HG03354 (cell line): Measurements from ENCODE around the gene SMIM14.
"Not testable (repeated sequence)": the region's sequence is repeated elsewhere in the genome, so short reads cannot be mapped to it uniquely, and the experiment has no call there.

Experiments
- ATAC-seq: cut with Tn5 transposase; IDR thresholded peaks from one replicate; pipeline ENCODE4 v1.9.1; 2021; ENCODE audit warnings: mild to moderate bottlenecking; ENCODE audit not compliant: unreplicated experiment, poor library complexity, severe bottlenecking

Gene SMIM14

GRCh38 chr4:39609454-39609931 lies 29.2 kb downstream of the SMIM14 start:
- ATAC-seq, result peak; percentile 95

GRCh38 chr4:39608451-39608850 lies 30.2 kb downstream of the SMIM14 start:
- no peak for ATAC-seq

GRCh38 chr4:39606747-39607146 lies 31.9 kb downstream of the SMIM14 start:
- no peak for ATAC-seq

- ATAC-seq, result no peak
Measured at GRCh38 chr4:39597695-39598381, 40.8 kb downstream of the SMIM14 start.

- no peak for ATAC-seq
Measured at GRCh38 chr4:39596971-39597370, 41.7 kb downstream of the SMIM14 start.

GRCh38 chr4:39591290-39591689 lies 47.4 kb downstream of the SMIM14 start:
- ATAC-seq, result no peak

GRCh38 chr4:39587881-39588280 lies 50.8 kb downstream of the SMIM14 start:
- no peak for ATAC-seq

GRCh38 chr4:39574946-39575345 lies 63.7 kb downstream of the SMIM14 start:
- no peak for ATAC-seq

GRCh38 chr4:39571504-39571903 lies 67.2 kb downstream of the SMIM14 start:
- no peak for ATAC-seq

GRCh38 chr4:39571054-39571453 lies 67.6 kb downstream of the SMIM14 start:
- ATAC-seq, result no peak

- ATAC-seq, result peak; percentile 30
Measured at GRCh38 chr4:39569209-39569608, 69.5 kb downstream of the SMIM14 start.

- peak; percentile 56 for ATAC-seq
Measured at GRCh38 chr4:39568805-39569204, 69.9 kb downstream of the SMIM14 start.

- ATAC-seq, result no peak
Measured at GRCh38 chr4:39565878-39566600, 72.6 kb downstream of the SMIM14 start.

GRCh38 chr4:39563346-39563847 lies 75.3 kb downstream of the SMIM14 start:
- ATAC-seq, result no peak

GRCh38 chr4:39562792-39563191 lies 75.9 kb downstream of the SMIM14 start:
- no peak for ATAC-seq

GRCh38 chr4:39559626-39560025 lies 79.0 kb downstream of the SMIM14 start:
- ATAC-seq, result no peak

- ATAC-seq, result no peak
Measured at GRCh38 chr4:39555472-39555871, 83.2 kb downstream of the SMIM14 start.

- ATAC-seq, result no peak
Measured at GRCh38 chr4:39548425-39549067, 90.1 kb downstream of the SMIM14 start.

- no peak for ATAC-seq
Measured at GRCh38 chr4:39544580-39545315, 93.9 kb downstream of the SMIM14 start.

- not testable (repeated sequence) for ATAC-seq
Measured at GRCh38 chr4:39544080-39544479, 94.6 kb downstream of the SMIM14 start.
